Adrenal gland (tissue), 12 donors: ENCODE measurements around the gene ORAI3. TPM values are rescaled to one million over a fixed set of nuclear protein-coding genes. Genes with fewer than 3 reads are reported as not detected.

ENCODE experiments used
- DNase-seq, 7 donors: peaks; one replicate each; pipeline ENCODE4 v3.0.0-alpha.2; 2019 to 2020
- H3K27ac ChIP-seq, 5 donors: fragments of 200-600 bp; sonication (generic) in 4 of 5; 1 replicate in 3 of 5; 2 replicates in 2 of 5; pipeline versions ENCODE4 v1.5.1 to v1.8.0; 2016 to 2020; ENCODE audit warnings: mild to moderate bottlenecking in 1 of 5
- H3K27me3 ChIP-seq: fragments of 200-600 bp; 2 replicates; pipeline ENCODE4 v1.8.0; 2021
- H3K36me3 ChIP-seq, 2 donors: fragments of 200-600 bp; replicated peaks in 1 of 2; 1 replicate in 1 of 2; 2 replicates in 1 of 2; pipeline versions ENCODE4 v1.5.1 to v1.8.0; 2018 to 2022
- H3K4me1 ChIP-seq, 2 donors: fragments of 200-600 bp; replicated peaks in 1 of 2; 1 replicate in 1 of 2; 2 replicates in 1 of 2; pipeline versions ENCODE4 v1.5.1 to v1.8.0; 2018 to 2021
- H3K4me3 ChIP-seq, 4 donors: fragments of 200-600 bp; sonication (generic) in 3 of 4; one replicate each; pipeline ENCODE4 v1.5.1; 2016 to 2018
- H3K9me3 ChIP-seq, 3 donors: fragments of 200-600 bp; sonication (generic) in 1 of 3; replicated peaks in 1 of 3; 1 replicate in 2 of 3; 2 replicates in 1 of 3; pipeline versions ENCODE4 v1.5.1 to v1.8.0; 2016 to 2021
- CTCF ChIP-seq, 6 experiments: fragments of 450-650 bp in 4 of 6; fragments of 200-600 bp in 2 of 6; sonication (generic) in 1 of 6; IDR thresholded peaks; 1 replicate in 5 of 6; 2 replicates in 1 of 6; pipeline versions ENCODE4 v1.5.1 to v1.8.0; 2016 to 2021; ENCODE audit warnings: antibody characterized with exemption in 6 of 6, mild to moderate bottlenecking in 2 of 6, moderate library complexity in 1 of 6
- POLR2A ChIP-seq, 2 donors: fragments of 450-650 bp; IDR thresholded peaks; one replicate each; pipeline ENCODE4 v1.6.1; 2017; ENCODE audit warnings: antibody characterized with exemption in 2 of 2, mild to moderate bottlenecking in 2 of 2, moderate library complexity in 1 of 2
- WGBS, 4 donors: extraction: QIAGEN DNeasy Blood & Tissue Kit in 2 of 4; methylation state at CpG; one replicate each; pipeline versions ENCODE4 v1.1.5 to v1.1.7; 2013 to 2017; 5-methylcytosine and 5-hydroxymethylcytosine counted together
- intact Hi-C, 2 donors: fragments of 100-400 bp; cut with DNase I; formaldehyde crosslinking; loops; one replicate each; pipeline versions ENCODE4 v1.14.1 to v1.15.0; 2022 to 2023
- polyA plus RNA-seq, 3 donors: library from polyadenylated mRNA; stranded (reverse); fragments of 200-250 nt in 2 of 3; fragments of 350-450 nt in 1 of 3; fragmentation: Illumina TruSeq in 1 of 3; extraction: RNeasy Lipid Tissue Mini Kit (QIAGEN cat#74804) in 1 of 3; gene quantifications; one replicate each; pipeline ENCODE4 v1.2.3, GENCODE V29; 2013 to 2014
- total RNA-seq, 9 donors: library from RNA; depleted of rRNA in 4 of 9; stranded (reverse); fragments of >200 nt in 4 of 9; fragments of 120-200 nt in 1 of 9; fragmentation: NEBNext Ultra II Directional in 1 of 9; extraction: Animal tissue kit (Norgen Biotek cat#: 25700) in 1 of 9; gene quantifications; one replicate each; pipeline versions ENCODE4 v1.1.0 to v1.2.4, GENCODE V29; 2013 to 2023
- donor health status: healthy with polysubstance abuse.
- donor health status: Bipolar disorder and iron deficiency.
- donor health status: DM: yes; HTN: yes; CAD: no.
- donor health status: DM: no; HTN: no; CAD: no.
- donor health status: DM: no; HTN: no; CAD: no.
- donor health status: DM: yes; HTN: yes; CAD: no.

The ORAI3 gene
- total and polyA plus RNA-seq, 12 donors: 19.5 to 101 (median 57.0) TPM

GRCh38 chr16:30947859-30948666, 805 bp upstream of the ORAI3 start:
- WGBS, 4 donors: 15 to 37% (median 17%) methylated on average over 10 to 44 of the region's 44 CpGs
- Histone ChIP-seq H3K9me3 (no peaks in the 10 kb centered on the region), H3K4me3 (peak overlapping the region in 3 of 4 donors; percentile 92 to 94 (median 94)), H3K27ac (peak overlapping the region in 4 of 5 donors; percentile 86 to 94 (median 90)), H3K36me3 (peaks cover 0 to 11% of the 10 kb centered on the region in 2 donors), H3K4me1 (peaks cover 22 to 23% of the 10 kb centered on the region in 2 donors), H3K27me3 (no peaks in the 10 kb centered on the region)
- TF ChIP-seq POLR2A (IDR thresholded peaks at IDR 0.05) (peak in 1 of 2 donors; percentile 14), CTCF (IDR thresholded peaks at IDR 0.05) (no peak)
- intact Hi-C loops: no loop called here
- peak; percentile 97 to 99 (median 98) for DNase-seq

GRCh38 chr16:30949650-30950515, 1.0 kb downstream of the ORAI3 start:
- peaks cover 27 to 32% of the 10 kb centered on the region in 2 donors for H3K4me1 ChIP-seq
- H3K4me3 ChIP-seq: peak overlapping the region; percentile 87 to 94 (median 93)
- peak overlapping the region; percentile 86 to 96 (median 92) for H3K27ac ChIP-seq
- peaks cover 0 to 2% of the 10 kb centered on the region in 2 donors for H3K36me3 ChIP-seq
- WGBS, 4 donors: 0 to 2% (median 2%) methylated on average over 19 to 21 of the region's 21 CpGs
- H3K27me3 ChIP-seq: no peaks in the 10 kb centered on the region
- peak; percentile 91 to 98 (median 98) for DNase-seq
- no peaks in the 10 kb centered on the region for H3K9me3 ChIP-seq
- TF ChIP-seq POLR2A (IDR thresholded peaks at IDR 0.05) (peak; percentile 78 to 99), CTCF (IDR thresholded peaks at IDR 0.05) (no peak)
- intact Hi-C loops: no loop called here

- no peaks in the 10 kb centered on the region for H3K9me3 ChIP-seq
- peaks cover 27 to 32% of the 10 kb centered on the region in 2 donors for H3K4me1 ChIP-seq
- intact Hi-C loops: no loop called here
- no peaks in the 10 kb centered on the region for H3K27me3 ChIP-seq
- TF ChIP-seq CTCF (IDR thresholded peaks at IDR 0.05) (no peak), POLR2A (IDR thresholded peaks at IDR 0.05) (no peak)
- no peak for DNase-seq
- peak overlapping the region in 1 of 4 donors; percentile 94 for H3K4me3 ChIP-seq
- H3K36me3 ChIP-seq: no peaks in the 10 kb centered on the region
- 73 to 83% (median 76%) methylated on average over 5 to 8 of the region's 8 CpGs for WGBS, 4 donors
- H3K27ac ChIP-seq: peak overlapping the region; percentile 15 to 94 (median 87)
These were observed 1.7 kb downstream of the ORAI3 start for GRCh38 chr16:30950516-30951065.

- no peaks in the 10 kb centered on the region for H3K9me3 ChIP-seq
- H3K4me1 ChIP-seq: peaks cover 27 to 32% of the 10 kb centered on the region in 2 donors
- no peak overlapping the region for H3K4me3 ChIP-seq
- H3K36me3 ChIP-seq: no peaks in the 10 kb centered on the region
- no peak for TF ChIP-seq CTCF (IDR thresholded peaks at IDR 0.05)
- no peak for TF ChIP-seq POLR2A (IDR thresholded peaks at IDR 0.05)
- no peaks in the 10 kb centered on the region for H3K27me3 ChIP-seq
- WGBS, 4 donors: 58 to 94% (median 67%) methylated on average over 1 of the region's 1 CpG
- intact Hi-C loops: no loop called here
- H3K27ac ChIP-seq: peak overlapping the region in 3 of 5 donors; percentile 86 to 94 (median 87)
- no peak for DNase-seq
These were observed 2.3 kb downstream of the ORAI3 start for GRCh38 chr16:30951193-30951592.
